Measurements from ENCODE around the gene MDC1. TPM values are rescaled to one million over a fixed set of nuclear protein-coding genes. Genes with fewer than 3 reads are reported as not detected.

The MDC1 gene
- total and polyA plus RNA-seq, 2 experiments from 2014 or later, result 17.2 to 32.7 TPM

GRCh38 chr6:30689022-30689865 lies 27.8 kb downstream of the MDC1 start:
- Histone ChIP-seq H3F3A (replicated peaks; ENCODE audit: low read depth) (peaks cover 12% of the 10 kb centered on the region), H3K4me3 (peak overlapping the region; percentile 94; the same call in 1 of the 2 replicates), H3K36me3 (ENCODE audit: insufficient read depth) (no peaks in the 10 kb centered on the region), H3K4me1 (ENCODE audit: insufficient read depth) (peaks cover 31% of the 10 kb centered on the region), H4K20me1 (replicated peaks; ENCODE audit: insufficient read depth) (no peaks in the 10 kb centered on the region), H3K27me3 (ENCODE audit: insufficient read depth) (0 out of 2 replicates have a peak, but pooled peaks cover 5% of the 10 kb centered on the region), H3K79me2 (replicated peaks; ENCODE audit: insufficient read depth) (peaks cover 8% of the 10 kb centered on the region; the same call in 1 of the 2 replicates), H3K4me2 (peak overlapping the region; percentile 81), H2AFZ (no peak overlapping the region), H3K27ac (ENCODE audit: low read depth) (no peak overlapping the region), H3K9me2 (ENCODE audit: insufficient read depth) (no peaks in the 10 kb centered on the region)
- no peak for ATAC-seq
- peak overlapping the region; percentile 88 for H3K4me3 Mint-ChIP-seq
- peaks cover 35% of the 10 kb centered on the region for H3K27me3 Mint-ChIP-seq (ENCODE audit: insufficient read depth, low read depth, poor library complexity)
- no peak for DNase-seq (ENCODE audit: low spot score)
- TF ChIP-seq EZH2phosphoT487 (IDR thresholded peaks at IDR 0.05; ENCODE audit: unreplicated experiment) (no peak), ETS1 (IDR thresholded peaks at IDR 0.05) (no peak)
- TF ChIP-seq, protein P1, sequence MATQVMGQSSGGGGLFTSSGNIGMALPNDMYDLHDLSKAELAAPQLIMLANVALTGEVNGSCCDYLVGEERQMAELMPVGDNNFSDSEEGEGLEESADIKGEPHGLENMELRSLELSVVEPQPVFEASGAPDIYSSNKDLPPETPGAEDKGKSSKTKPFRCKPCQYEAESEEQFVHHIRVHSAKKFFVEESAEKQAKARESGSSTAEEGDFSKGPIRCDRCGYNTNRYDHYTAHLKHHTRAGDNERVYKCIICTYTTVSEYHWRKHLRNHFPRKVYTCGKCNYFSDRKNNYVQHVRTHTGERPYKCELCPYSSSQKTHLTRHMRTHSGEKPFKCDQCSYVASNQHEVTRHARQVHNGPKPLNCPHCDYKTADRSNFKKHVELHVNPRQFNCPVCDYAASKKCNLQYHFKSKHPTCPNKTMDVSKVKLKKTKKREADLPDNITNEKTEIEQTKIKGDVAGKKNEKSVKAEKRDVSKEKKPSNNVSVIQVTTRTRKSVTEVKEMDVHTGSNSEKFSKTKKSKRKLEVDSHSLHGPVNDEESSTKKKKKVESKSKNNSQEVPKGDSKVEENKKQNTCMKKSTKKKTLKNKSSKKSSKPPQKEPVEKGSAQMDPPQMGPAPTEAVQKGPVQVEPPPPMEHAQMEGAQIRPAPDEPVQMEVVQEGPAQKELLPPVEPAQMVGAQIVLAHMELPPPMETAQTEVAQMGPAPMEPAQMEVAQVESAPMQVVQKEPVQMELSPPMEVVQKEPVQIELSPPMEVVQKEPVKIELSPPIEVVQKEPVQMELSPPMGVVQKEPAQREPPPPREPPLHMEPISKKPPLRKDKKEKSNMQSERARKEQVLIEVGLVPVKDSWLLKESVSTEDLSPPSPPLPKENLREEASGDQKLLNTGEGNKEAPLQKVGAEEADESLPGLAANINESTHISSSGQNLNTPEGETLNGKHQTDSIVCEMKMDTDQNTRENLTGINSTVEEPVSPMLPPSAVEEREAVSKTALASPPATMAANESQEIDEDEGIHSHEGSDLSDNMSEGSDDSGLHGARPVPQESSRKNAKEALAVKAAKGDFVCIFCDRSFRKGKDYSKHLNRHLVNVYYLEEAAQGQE (IDR thresholded peaks at IDR 0.05; ENCODE audit: unreplicated experiment), result no peak
- TF ChIP-seq, protein P2, sequence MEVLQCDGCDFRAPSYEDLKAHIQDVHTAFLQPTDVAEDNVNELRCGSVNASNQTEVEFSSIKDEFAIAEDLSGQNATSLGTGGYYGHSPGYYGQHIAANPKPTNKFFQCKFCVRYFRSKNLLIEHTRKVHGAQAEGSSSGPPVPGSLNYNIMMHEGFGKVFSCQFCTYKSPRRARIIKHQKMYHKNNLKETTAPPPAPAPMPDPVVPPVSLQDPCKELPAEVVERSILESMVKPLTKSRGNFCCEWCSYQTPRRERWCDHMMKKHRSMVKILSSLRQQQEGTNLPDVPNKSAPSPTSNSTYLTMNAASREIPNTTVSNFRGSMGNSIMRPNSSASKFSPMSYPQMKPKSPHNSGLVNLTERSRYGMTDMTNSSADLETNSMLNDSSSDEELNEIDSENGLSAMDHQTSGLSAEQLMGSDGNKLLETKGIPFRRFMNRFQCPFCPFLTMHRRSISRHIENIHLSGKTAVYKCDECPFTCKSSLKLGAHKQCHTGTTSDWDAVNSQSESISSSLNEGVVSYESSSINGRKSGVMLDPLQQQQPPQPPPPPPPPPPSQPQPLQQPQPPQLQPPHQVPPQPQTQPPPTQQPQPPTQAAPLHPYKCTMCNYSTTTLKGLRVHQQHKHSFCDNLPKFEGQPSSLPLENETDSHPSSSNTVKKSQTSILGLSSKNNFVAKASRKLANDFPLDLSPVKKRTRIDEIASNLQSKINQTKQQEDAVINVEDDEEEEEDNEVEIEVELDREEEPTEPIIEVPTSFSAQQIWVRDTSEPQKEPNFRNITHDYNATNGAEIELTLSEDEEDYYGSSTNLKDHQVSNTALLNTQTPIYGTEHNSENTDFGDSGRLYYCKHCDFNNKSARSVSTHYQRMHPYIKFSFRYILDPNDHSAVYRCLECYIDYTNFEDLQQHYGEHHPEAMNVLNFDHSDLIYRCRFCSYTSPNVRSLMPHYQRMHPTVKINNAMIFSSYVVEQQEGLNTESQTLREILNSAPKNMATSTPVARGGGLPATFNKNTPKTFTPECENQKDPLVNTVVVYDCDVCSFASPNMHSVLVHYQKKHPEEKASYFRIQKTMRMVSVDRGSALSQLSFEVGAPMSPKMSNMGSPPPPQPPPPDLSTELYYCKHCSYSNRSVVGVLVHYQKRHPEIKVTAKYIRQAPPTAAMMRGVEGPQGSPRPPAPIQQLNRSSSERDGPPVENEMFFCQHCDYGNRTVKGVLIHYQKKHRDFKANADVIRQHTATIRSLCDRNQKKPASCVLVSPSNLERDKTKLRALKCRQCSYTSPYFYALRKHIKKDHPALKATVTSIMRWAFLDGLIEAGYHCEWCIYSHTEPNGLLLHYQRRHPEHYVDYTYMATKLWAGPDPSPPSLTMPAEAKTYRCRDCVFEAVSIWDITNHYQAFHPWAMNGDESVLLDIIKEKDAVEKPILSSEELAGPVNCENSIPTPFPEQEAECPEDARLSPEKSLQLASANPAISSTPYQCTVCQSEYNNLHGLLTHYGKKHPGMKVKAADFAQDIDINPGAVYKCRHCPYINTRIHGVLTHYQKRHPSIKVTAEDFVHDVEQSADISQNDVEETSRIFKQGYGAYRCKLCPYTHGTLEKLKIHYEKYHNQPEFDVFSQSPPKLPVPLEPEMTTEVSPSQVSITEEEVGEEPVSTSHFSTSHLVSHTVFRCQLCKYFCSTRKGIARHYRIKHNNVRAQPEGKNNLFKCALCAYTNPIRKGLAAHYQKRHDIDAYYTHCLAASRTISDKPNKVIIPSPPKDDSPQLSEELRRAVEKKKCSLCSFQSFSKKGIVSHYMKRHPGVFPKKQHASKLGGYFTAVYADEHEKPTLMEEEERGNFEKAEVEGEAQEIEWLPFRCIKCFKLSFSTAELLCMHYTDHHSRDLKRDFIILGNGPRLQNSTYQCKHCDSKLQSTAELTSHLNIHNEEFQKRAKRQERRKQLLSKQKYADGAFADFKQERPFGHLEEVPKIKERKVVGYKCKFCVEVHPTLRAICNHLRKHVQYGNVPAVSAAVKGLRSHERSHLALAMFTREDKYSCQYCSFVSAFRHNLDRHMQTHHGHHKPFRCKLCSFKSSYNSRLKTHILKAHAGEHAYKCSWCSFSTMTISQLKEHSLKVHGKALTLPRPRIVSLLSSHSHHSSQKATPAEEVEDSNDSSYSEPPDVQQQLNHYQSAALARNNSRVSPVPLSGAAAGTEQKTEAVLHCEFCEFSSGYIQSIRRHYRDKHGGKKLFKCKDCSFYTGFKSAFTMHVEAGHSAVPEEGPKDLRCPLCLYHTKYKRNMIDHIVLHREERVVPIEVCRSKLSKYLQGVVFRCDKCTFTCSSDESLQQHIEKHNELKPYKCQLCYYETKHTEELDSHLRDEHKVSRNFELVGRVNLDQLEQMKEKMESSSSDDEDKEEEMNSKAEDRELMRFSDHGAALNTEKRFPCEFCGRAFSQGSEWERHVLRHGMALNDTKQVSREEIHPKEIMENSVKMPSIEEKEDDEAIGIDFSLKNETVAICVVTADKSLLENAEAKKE (CRISPR knock-in tag; IDR thresholded peaks at IDR 0.05), result no peak
- peaks cover 18% of the 10 kb centered on the region for H3K36me3 Mint-ChIP-seq (ENCODE audit: low read depth)
- no peaks in the 10 kb centered on the region; the same call in 2 of the 3 replicates for H3K9me3 Mint-ChIP-seq
- H3K4me1 Mint-ChIP-seq, result peaks cover 52% of the 10 kb centered on the region
- no peak overlapping the region for H3K27ac Mint-ChIP-seq
